ENCODE measurements around the gene PCSK5. TPM values are rescaled to one million over a fixed set of nuclear protein-coding genes. Genes with fewer than 3 reads are reported as not detected.
A peak's percentile ranks its signal among the peaks of the same experiment; 100 is the strongest.

Gene PCSK5
- total RNA-seq, 4 donors from 2014 or later, result 37.7 to 53.4 (median 43.1) TPM

DNA sequence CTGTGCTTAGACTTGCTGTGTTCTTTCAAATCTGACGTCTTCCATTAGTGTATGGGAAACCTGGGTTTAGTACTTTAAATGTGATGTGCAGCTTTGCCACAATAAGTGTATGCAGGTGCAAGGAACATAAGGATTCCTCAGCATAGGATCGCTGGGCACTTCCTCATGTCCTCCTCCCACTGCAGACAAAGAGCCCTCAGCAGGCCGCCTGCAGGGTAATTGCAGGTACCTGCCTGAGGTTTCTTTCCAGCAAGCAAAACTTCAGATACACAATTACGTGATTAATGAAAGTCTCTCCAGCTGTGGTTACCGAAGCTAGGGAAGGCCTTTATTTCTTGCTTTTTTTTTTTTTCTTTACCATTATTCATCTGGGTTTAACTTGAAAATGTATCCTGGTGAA is 270.6 kb downstream of the PCSK5 start:
- no peak for ATAC-seq (ENCODE audit: low FRiP score)
- TF ChIP-seq CTCF (IDR thresholded peaks at IDR 0.05), result no peak
- no peak for DNase-seq (ENCODE audit: low spot score)

DNA sequence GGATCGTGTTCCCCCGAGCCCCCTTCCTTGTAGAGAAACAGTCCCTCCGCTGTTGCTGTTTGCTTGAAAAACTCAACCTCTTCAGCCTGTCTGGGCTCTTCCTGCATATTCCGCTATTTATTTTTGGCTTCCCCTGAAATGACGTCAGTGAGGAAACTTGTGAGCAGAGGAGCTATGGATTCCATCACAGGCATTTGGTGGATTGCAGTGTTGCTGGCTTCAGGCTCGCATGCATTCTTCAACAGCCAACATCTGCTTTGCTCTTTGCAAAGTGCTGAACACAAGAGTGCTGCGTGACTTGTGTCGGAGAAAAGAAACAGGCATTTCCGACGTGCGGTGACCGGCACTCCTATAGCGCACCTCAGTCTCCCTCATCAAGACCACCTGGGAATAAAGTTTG is 271.1 kb downstream of the PCSK5 start:
- no peak for TF ChIP-seq CTCF (IDR thresholded peaks at IDR 0.05)
- DNase-seq (ENCODE audit: low spot score) (no peak), ATAC-seq (ENCODE audit: low FRiP score) (peak; percentile 45)

- no peak for DNase-seq (ENCODE audit: low spot score)
- ATAC-seq (ENCODE audit: low FRiP score), result no peak
- TF ChIP-seq CTCF (IDR thresholded peaks at IDR 0.05), result no peak
These were observed 271.7 kb downstream of the PCSK5 start for GRCh38 chr9:76162086-76162730.

DNA sequence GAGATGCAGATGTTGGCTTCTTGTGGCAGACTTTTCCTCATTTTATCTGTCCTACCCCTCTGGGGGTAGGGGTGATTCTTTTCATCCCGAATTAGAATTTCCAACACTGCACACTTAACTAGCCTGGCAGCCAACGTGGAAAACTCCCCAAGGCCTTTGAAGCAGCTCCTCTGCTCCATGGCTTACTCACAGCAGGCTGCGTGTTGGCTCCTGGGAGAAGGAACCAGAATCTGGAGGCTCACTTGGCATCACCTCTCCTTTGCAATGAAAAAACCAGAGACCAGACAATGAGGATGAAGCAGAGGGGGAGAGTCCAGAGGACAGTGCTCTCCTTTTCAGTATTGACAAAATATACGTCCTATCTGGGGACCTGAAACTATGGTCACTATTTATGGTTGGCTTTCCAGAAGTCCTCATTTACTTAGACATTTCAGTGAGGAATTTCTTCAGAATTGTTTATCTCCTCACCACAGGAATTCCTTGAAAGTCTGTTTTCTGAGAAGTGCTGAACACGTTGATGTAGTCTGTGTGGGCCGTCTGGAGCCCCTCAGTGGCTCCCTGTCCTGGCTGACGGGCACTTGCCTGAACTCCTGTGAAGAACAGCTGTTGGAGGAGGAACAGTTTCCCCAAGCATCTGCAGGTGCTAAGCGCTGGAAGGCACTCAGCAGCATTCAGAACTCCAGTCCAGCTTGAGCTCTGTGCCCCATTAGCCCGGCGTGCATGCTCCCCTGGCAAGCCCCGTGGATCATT is 272.5 kb downstream of the PCSK5 start:
- TF ChIP-seq CTCF (IDR thresholded peaks at IDR 0.05), result no peak
- DNase-seq (ENCODE audit: low spot score) (no peak), ATAC-seq (ENCODE audit: low FRiP score) (peak; percentile 29)

GRCh38 chr9:76166526-76166925 is 276.1 kb downstream of the PCSK5 start:
- no peak for TF ChIP-seq CTCF (IDR thresholded peaks at IDR 0.05)
- no peak for ATAC-seq (ENCODE audit: low FRiP score)
- no peak for DNase-seq (ENCODE audit: low spot score)

- ATAC-seq (ENCODE audit: low FRiP score) (no peak), DNase-seq (ENCODE audit: low spot score) (no peak)
- TF ChIP-seq CTCF (IDR thresholded peaks at IDR 0.05), result no peak
These were observed 285.7 kb downstream of the PCSK5 start for GRCh38 chr9:76176171-76176570.

GRCh38 chr9:76177931-76178330 is 287.5 kb downstream of the PCSK5 start:
- no peak for TF ChIP-seq CTCF (IDR thresholded peaks at IDR 0.05)
- ATAC-seq (ENCODE audit: low FRiP score) (no peak), DNase-seq (ENCODE audit: low spot score) (no peak)

Data from omental fat pad (tissue), 4 donors.